CD14-positive monocyte (primary cell): ENCODE results near the gene ZNF367. TPM values are rescaled to one million over a fixed set of nuclear protein-coding genes. Genes with fewer than 3 reads are reported as not detected.

Experiments
- DNase-seq, 3 donors: peaks; one replicate each; pipeline ENCODE4 v3.0.0-alpha.2; 2011 to 2022
- H2AFZ ChIP-seq: 2 replicates; pipeline ENCODE4 v1.6.0; 2012; ENCODE audit warnings: mild to moderate bottlenecking, low read depth, low read length, inconsistent platforms; ENCODE audit not compliant: insufficient read depth, poor library complexity, severe bottlenecking
- H3K27ac ChIP-seq, 2 donors: 1 replicate in 1 of 2; 2 replicates in 1 of 2; pipeline ENCODE4 v1.5.1; 2012 to 2013; ENCODE audit warnings: low read length in 2 of 2, control low read depth in 1 of 2, inconsistent platforms in 1 of 2, low read depth in 1 of 2, mild to moderate bottlenecking in 1 of 2
- H3K27me3 ChIP-seq, 2 donors: one replicate each; pipeline versions ENCODE4 v1.6.0 to v1.6.1; 2011 to 2013; ENCODE audit warnings: low read length in 2 of 2; ENCODE audit not compliant: control insufficient read depth in 2 of 2, insufficient read depth in 2 of 2
- H3K36me3 ChIP-seq, 2 donors: replicated peaks in 1 of 2; 1 replicate in 1 of 2; 2 replicates in 1 of 2; pipeline versions ENCODE4 v1.5.1 to v1.6.1; 2012 to 2013; ENCODE audit warnings: low read length in 2 of 2, control low read depth in 1 of 2, inconsistent platforms in 1 of 2, mild to moderate bottlenecking in 1 of 2; ENCODE audit not compliant: insufficient read depth in 2 of 2, control insufficient read depth in 1 of 2
- H3K4me1 ChIP-seq, 2 donors: 1 replicate in 1 of 2; 2 replicates in 1 of 2; pipeline versions ENCODE4 v1.5.1 to v1.6.1; 2012 to 2013; ENCODE audit warnings: low read length in 2 of 2, control low read depth in 1 of 2, inconsistent platforms in 1 of 2, mild to moderate bottlenecking in 1 of 2, moderate library complexity in 1 of 2; ENCODE audit not compliant: insufficient read depth in 2 of 2, control insufficient read depth in 1 of 2
- H3K4me2 ChIP-seq: replicated peaks from 2 replicates; pipeline ENCODE3; 2012; ENCODE audit warnings: low read length, moderate library complexity, mild to moderate bottlenecking; ENCODE audit not compliant: poor library complexity, severe bottlenecking; ENCODE audit errors: extremely low read depth
- H3K4me3 ChIP-seq, 3 experiments: fragments of 200-600 bp in 1 of 3; sonication (generic) in 1 of 3; replicated peaks in 1 of 3; 1 replicate in 2 of 3; 2 replicates in 1 of 3; pipeline ENCODE4 v1.5.1; 2011 to 2013; ENCODE audit warnings: low read length in 3 of 3, mild to moderate bottlenecking in 3 of 3, control low read depth in 2 of 3, low read depth in 2 of 3, inconsistent platforms in 1 of 3, moderate library complexity in 1 of 3
- H3K79me2 ChIP-seq: 2 replicates; pipeline ENCODE4 v1.6.0; 2012; ENCODE audit warnings: mild to moderate bottlenecking, control low read depth, inconsistent platforms, low read length, moderate library complexity; ENCODE audit not compliant: insufficient read depth
- H3K9ac ChIP-seq: 2 replicates; pipeline ENCODE4 v1.6.0; 2017; ENCODE audit warnings: low read length, mild to moderate bottlenecking; ENCODE audit not compliant: insufficient read depth, poor library complexity, severe bottlenecking
- H3K9me3 ChIP-seq, 2 donors: replicated peaks in 1 of 2; 1 replicate in 1 of 2; 2 replicates in 1 of 2; pipeline versions ENCODE4 v1.5.1 to v1.6.1; 2012 to 2013; ENCODE audit warnings: low read length in 2 of 2, control low read depth in 1 of 2; ENCODE audit not compliant: control insufficient read depth in 1 of 2, insufficient read depth in 1 of 2
- H4K20me1 ChIP-seq: 2 replicates; pipeline ENCODE4 v1.6.0; 2012; ENCODE audit warnings: mild to moderate bottlenecking, low read length, control low read depth, moderate library complexity; ENCODE audit not compliant: insufficient read depth
- H3K27ac Mint-ChIP-seq, 7 donors: one replicate each; pipeline ENCODE4 v1.8.0; 2020; ENCODE audit warnings: mild to moderate bottlenecking in 7 of 7, mixed read lengths in 7 of 7, moderate library complexity in 6 of 7, inconsistent platforms in 2 of 7
- H3K27me3 Mint-ChIP-seq, 3 donors: one replicate each; pipeline ENCODE4 v1.8.0; 2021 to 2022; ENCODE audit warnings: low read depth in 3 of 3, mild to moderate bottlenecking in 3 of 3, mixed read lengths in 3 of 3, moderate library complexity in 3 of 3, inconsistent platforms in 1 of 3
- H3K36me3 Mint-ChIP-seq, 2 donors: one replicate each; pipeline ENCODE4 v1.8.0; 2020; ENCODE audit warnings: mixed read lengths in 2 of 2, inconsistent platforms in 1 of 2, mild to moderate bottlenecking in 1 of 2
- H3K4me1 Mint-ChIP-seq: one replicate; pipeline ENCODE4 v1.8.0; 2020; ENCODE audit warnings: mild to moderate bottlenecking, mixed read lengths
- H3K4me3 Mint-ChIP-seq, 2 donors: one replicate each; pipeline ENCODE4 v1.8.0; 2020; ENCODE audit warnings: mild to moderate bottlenecking in 2 of 2, mixed read lengths in 2 of 2, moderate library complexity in 1 of 2
- H3K9me3 Mint-ChIP-seq, 7 donors: one replicate each; pipeline ENCODE4 v1.8.0; 2020 to 2022; ENCODE audit warnings: mixed read lengths in 7 of 7, mild to moderate bottlenecking in 6 of 7, moderate library complexity in 6 of 7, inconsistent platforms in 2 of 7
- WGBS: methylation state at CpG from one replicate; pipeline ENCODE4 v1.1.5; 2013; ENCODE audit warnings: missing lambda C conversion rate; ENCODE audit not compliant: insufficient coverage; 5-methylcytosine and 5-hydroxymethylcytosine counted together
- intact Hi-C, 2 donors: fragments of 100-400 bp; cut with micrococcal nuclease; formaldehyde crosslinking; loops; one replicate each; pipeline versions ENCODE4 v1.15.0 to v1.15.1; 2023
- polyA plus RNA-seq, 3 donors: library from polyadenylated mRNA; depleted of rRNA in 1 of 3; unstranded in 2 of 3; stranded (reverse) in 1 of 3; fragments of 300-500 nt in 2 of 3; fragments of >200 nt in 1 of 3; fragmentation: Illumina TruSeq in 2 of 3; gene quantifications; 1 replicate in 2 of 3; 2 replicates in 1 of 3; pipeline ENCODE4 v1.2.3, GENCODE V29; 2012 to 2021
- TF ChIP-seq, protein P1 (sequence below): fragments of 200-600 bp; IDR thresholded peaks from one replicate; pipeline ENCODE4 v1.8.0; 2022; ENCODE audit warnings: antibody characterized with exemption, mild to moderate bottlenecking

ZNF367 gene
- polyA plus RNA-seq, 3 donors: 0.08 to 0.21 TPM; not detected in 1

GRCh38 chr9:96429732-96430131 is 11.6 kb upstream of the ZNF367 start:
- intact Hi-C loops: loop anchor here in 1 of 2 donors (10.0 kb wide), 1 partner anchor 1705 kb away; the partner anchor contains the start of gene AOPEP
- Histone ChIP-seq H3K4me2 (no peak overlapping the region), H3K4me3 (no peak overlapping the region), H3K27me3 (no peaks in the 10 kb centered on the region), H3K9me3 (no peaks in the 10 kb centered on the region), H3K79me2 (no peaks in the 10 kb centered on the region), H3K9ac (no peak overlapping the region), H3K4me1 (peaks cover 0 to 2% of the 10 kb centered on the region in 2 donors), H3K27ac (no peak overlapping the region), H4K20me1 (no peaks in the 10 kb centered on the region), H3K36me3 (no peaks in the 10 kb centered on the region), H2AFZ (no peak overlapping the region)
- peaks cover 0 to 7% (median 3%) of the 10 kb centered on the region in 3 donors for H3K27me3 Mint-ChIP-seq
- no peaks in the 10 kb centered on the region for H3K36me3 Mint-ChIP-seq
- H3K27ac Mint-ChIP-seq: no peak overlapping the region
- TF ChIP-seq, protein P1, sequence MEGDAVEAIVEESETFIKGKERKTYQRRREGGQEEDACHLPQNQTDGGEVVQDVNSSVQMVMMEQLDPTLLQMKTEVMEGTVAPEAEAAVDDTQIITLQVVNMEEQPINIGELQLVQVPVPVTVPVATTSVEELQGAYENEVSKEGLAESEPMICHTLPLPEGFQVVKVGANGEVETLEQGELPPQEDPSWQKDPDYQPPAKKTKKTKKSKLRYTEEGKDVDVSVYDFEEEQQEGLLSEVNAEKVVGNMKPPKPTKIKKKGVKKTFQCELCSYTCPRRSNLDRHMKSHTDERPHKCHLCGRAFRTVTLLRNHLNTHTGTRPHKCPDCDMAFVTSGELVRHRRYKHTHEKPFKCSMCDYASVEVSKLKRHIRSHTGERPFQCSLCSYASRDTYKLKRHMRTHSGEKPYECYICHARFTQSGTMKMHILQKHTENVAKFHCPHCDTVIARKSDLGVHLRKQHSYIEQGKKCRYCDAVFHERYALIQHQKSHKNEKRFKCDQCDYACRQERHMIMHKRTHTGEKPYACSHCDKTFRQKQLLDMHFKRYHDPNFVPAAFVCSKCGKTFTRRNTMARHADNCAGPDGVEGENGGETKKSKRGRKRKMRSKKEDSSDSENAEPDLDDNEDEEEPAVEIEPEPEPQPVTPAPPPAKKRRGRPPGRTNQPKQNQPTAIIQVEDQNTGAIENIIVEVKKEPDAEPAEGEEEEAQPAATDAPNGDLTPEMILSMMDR: no peak
- peaks cover 0 to 5% (median 0%) of the 10 kb centered on the region in 7 donors for H3K9me3 Mint-ChIP-seq
- no peak for DNase-seq
- H3K4me3 Mint-ChIP-seq: no peak overlapping the region
- H3K4me1 Mint-ChIP-seq: peaks cover 9% of the 10 kb centered on the region

DNA sequence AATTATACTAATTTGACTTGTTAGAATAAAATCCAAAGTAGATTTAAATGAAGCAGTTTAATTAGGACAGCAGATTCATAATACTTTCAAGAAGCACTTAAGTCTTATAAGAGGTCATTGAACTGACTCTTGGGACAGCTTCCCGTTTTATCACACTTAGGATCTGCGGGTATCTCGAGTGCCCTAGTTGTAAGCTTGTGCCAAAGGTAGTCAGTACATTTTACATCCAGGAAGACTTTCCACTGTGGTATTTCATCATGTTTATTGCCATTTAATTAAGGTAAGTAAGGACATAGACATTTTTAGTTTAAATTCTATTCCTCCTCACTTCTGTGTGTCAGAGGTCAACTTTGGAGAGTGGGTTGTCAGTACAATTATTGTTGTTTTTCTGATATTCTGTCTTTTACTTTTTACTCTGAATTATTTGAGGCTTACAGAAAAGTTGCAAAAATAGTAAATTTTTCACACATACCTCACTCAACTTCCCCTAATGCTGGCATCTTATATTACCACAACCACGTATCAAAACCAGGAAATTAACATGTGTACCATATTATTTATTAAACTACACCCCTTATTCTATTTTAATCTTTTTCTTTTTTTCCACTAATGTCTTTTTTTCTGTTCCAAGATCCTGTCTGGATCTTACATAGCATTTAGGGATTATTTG is 7.5 kb upstream of the ZNF367 start:
- Mint-ChIP-seq H3K27ac (no peak overlapping the region), H3K4me3 (no peak overlapping the region), H3K36me3 (no peaks in the 10 kb centered on the region), H3K9me3 (peaks cover 0 to 4% (median 0%) of the 10 kb centered on the region in 7 donors), H3K4me1 (peaks cover 16% of the 10 kb centered on the region), H3K27me3 (peaks cover 0 to 8% (median 0%) of the 10 kb centered on the region in 3 donors)
- H4K20me1 ChIP-seq: no peaks in the 10 kb centered on the region
- no peak overlapping the region for H3K4me3 ChIP-seq
- H3K9me3 ChIP-seq: no peaks in the 10 kb centered on the region
- H3K9ac ChIP-seq: no peak overlapping the region
- TF ChIP-seq, protein P1: no peak
- peaks cover 8 to 10% of the 10 kb centered on the region in 2 donors for H3K4me1 ChIP-seq
- no peaks in the 10 kb centered on the region for H3K79me2 ChIP-seq
- H3K27ac ChIP-seq: no peak overlapping the region
- WGBS: no CpG with 5 or more reads among the region's 4 CpGs
- intact Hi-C loops: loop anchor here in 1 of 2 donors (10.0 kb wide), 1 partner anchor 1701 kb away; the partner anchor contains the start of gene AOPEP
- H3K36me3 ChIP-seq: no peaks in the 10 kb centered on the region
- H3K4me2 ChIP-seq: no peak overlapping the region
- H3K27me3 ChIP-seq: no peaks in the 10 kb centered on the region
- no peak for DNase-seq
- H2AFZ ChIP-seq: no peak overlapping the region
